Liver (tissue), 3 donors: Measurements from ENCODE around the gene CEP131.

Experiments
- EGR1 ChIP-seq, 2 donors: IDR thresholded peaks; 2 replicates each; pipeline ENCODE4 v1.6.1; 2016 to 2018; ENCODE audit warnings: antibody characterized with exemption in 2 of 2, low read depth in 2 of 2
- FOXA1 ChIP-seq: IDR thresholded peaks from 2 replicates; pipeline ENCODE4 v1.6.1; 2016; ENCODE audit warnings: antibody characterized with exemption
- GABPA ChIP-seq, 2 donors: IDR thresholded peaks in 1 of 2; conservative IDR thresholded peaks in 1 of 2; 2 replicates each; pipeline ENCODE4 v1.6.1; 2016; ENCODE audit warnings: antibody characterized with exemption in 2 of 2, mild to moderate bottlenecking in 1 of 2, moderate library complexity in 1 of 2
- HNF4A ChIP-seq, 2 donors: conservative IDR thresholded peaks; 2 replicates each; pipeline ENCODE4 v1.6.1; 2016; ENCODE audit warnings: antibody characterized with exemption in 2 of 2, mild to moderate bottlenecking in 2 of 2
- JUND ChIP-seq, 2 donors: IDR thresholded peaks; 2 replicates each; pipeline ENCODE4 v1.6.1; 2016; ENCODE audit warnings: antibody characterized with exemption in 2 of 2
- NR2F2 ChIP-seq: IDR thresholded peaks from 2 replicates; pipeline ENCODE4 v1.6.1; 2016; ENCODE audit warnings: antibody characterized with exemption
- RAD21 ChIP-seq, 2 donors: IDR thresholded peaks; 2 replicates each; pipeline ENCODE4 v1.6.1; 2016; ENCODE audit warnings: antibody characterized with exemption in 2 of 2, mild to moderate bottlenecking in 2 of 2
- SP1 ChIP-seq: IDR thresholded peaks from 2 replicates; pipeline ENCODE4 v1.6.1; 2018; ENCODE audit warnings: antibody characterized with exemption, mild to moderate bottlenecking
- TAF1 ChIP-seq: conservative IDR thresholded peaks from 2 replicates; pipeline ENCODE4 v1.6.1; 2016; ENCODE audit warnings: antibody characterized with exemption, mild to moderate bottlenecking
- TF ChIP-seq, protein P1 (sequence below): fragments of 150-350 bp; IDR thresholded peaks from 2 replicates; pipeline ENCODE4 v1.5.1; 2017; ENCODE audit warnings: improper control_type of control experiment, low read depth, low read length; ENCODE audit not compliant: missing input control
- TF ChIP-seq, protein P2 (sequence below): IDR thresholded peaks from 2 replicates; pipeline ENCODE4 v1.6.1; 2016; ENCODE audit warnings: antibody characterized with exemption, mild to moderate bottlenecking
- TF ChIP-seq, protein P3 (sequence below): IDR thresholded peaks from 2 replicates; pipeline ENCODE4 v1.6.1; 2016; ENCODE audit warnings: antibody characterized with exemption
- TF ChIP-seq, protein P4 (sequence below): IDR thresholded peaks from 2 replicates; pipeline ENCODE4 v1.6.1; 2016; ENCODE audit warnings: antibody characterized with exemption
- TF ChIP-seq, protein P5 (sequence below): IDR thresholded peaks from 2 replicates; pipeline ENCODE4 v1.6.1; 2016; ENCODE audit warnings: antibody characterized with exemption
- donor health status: healthy.
- donor health status: healthy.

DNA sequence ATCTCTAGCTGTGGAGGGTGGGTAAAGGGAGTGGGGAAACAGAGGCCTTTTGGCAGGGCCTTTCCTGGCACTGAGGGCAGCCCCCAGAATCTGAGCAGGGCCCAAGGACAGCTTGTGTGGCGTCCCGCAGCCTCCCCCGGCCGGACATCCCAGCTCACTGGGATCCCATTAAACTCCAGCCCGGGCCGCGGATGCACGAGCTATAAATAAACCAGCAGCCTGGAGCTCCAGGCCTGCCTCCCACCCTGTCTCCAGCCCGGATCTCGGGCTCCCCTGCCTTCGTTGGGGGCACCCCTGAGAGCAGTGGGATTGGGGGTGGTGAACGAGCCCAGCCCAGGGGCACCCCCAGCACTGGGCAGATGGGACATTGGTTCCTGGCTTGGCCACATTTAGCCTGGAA lies 42.9 kb downstream of the CEP131 start:
- TF ChIP-seq, protein P1, sequence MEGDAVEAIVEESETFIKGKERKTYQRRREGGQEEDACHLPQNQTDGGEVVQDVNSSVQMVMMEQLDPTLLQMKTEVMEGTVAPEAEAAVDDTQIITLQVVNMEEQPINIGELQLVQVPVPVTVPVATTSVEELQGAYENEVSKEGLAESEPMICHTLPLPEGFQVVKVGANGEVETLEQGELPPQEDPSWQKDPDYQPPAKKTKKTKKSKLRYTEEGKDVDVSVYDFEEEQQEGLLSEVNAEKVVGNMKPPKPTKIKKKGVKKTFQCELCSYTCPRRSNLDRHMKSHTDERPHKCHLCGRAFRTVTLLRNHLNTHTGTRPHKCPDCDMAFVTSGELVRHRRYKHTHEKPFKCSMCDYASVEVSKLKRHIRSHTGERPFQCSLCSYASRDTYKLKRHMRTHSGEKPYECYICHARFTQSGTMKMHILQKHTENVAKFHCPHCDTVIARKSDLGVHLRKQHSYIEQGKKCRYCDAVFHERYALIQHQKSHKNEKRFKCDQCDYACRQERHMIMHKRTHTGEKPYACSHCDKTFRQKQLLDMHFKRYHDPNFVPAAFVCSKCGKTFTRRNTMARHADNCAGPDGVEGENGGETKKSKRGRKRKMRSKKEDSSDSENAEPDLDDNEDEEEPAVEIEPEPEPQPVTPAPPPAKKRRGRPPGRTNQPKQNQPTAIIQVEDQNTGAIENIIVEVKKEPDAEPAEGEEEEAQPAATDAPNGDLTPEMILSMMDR = no peak
- TF ChIP-seq SP1 (no peak), TAF1 (no peak), NR2F2 (no peak), JUND (IDR thresholded peaks at IDR 0.05) (no peak), EGR1 (IDR thresholded peaks at IDR 0.05; ENCODE audit: low read depth in 2 of 2) (no peak), RAD21 (IDR thresholded peaks at IDR 0.05) (no peak), FOXA1 (no peak), HNF4A (conservative IDR thresholded peaks at IDR 0.05) (no peak), GABPA (IDR thresholded peaks at IDR 0.05 in 1 of 2, conservative IDR thresholded peaks at IDR 0.05 in 1 of 2) (no peak)
- TF ChIP-seq, protein P2, sequence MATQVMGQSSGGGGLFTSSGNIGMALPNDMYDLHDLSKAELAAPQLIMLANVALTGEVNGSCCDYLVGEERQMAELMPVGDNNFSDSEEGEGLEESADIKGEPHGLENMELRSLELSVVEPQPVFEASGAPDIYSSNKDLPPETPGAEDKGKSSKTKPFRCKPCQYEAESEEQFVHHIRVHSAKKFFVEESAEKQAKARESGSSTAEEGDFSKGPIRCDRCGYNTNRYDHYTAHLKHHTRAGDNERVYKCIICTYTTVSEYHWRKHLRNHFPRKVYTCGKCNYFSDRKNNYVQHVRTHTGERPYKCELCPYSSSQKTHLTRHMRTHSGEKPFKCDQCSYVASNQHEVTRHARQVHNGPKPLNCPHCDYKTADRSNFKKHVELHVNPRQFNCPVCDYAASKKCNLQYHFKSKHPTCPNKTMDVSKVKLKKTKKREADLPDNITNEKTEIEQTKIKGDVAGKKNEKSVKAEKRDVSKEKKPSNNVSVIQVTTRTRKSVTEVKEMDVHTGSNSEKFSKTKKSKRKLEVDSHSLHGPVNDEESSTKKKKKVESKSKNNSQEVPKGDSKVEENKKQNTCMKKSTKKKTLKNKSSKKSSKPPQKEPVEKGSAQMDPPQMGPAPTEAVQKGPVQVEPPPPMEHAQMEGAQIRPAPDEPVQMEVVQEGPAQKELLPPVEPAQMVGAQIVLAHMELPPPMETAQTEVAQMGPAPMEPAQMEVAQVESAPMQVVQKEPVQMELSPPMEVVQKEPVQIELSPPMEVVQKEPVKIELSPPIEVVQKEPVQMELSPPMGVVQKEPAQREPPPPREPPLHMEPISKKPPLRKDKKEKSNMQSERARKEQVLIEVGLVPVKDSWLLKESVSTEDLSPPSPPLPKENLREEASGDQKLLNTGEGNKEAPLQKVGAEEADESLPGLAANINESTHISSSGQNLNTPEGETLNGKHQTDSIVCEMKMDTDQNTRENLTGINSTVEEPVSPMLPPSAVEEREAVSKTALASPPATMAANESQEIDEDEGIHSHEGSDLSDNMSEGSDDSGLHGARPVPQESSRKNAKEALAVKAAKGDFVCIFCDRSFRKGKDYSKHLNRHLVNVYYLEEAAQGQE = no peak
- TF ChIP-seq, protein P3, sequence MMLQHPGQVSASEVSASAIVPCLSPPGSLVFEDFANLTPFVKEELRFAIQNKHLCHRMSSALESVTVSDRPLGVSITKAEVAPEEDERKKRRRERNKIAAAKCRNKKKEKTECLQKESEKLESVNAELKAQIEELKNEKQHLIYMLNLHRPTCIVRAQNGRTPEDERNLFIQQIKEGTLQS = no peak
- TF ChIP-seq, protein P4, sequence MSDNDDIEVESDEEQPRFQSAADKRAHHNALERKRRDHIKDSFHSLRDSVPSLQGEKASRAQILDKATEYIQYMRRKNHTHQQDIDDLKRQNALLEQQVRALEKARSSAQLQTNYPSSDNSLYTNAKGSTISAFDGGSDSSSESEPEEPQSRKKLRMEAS = no peak
- TF ChIP-seq, protein P5, sequence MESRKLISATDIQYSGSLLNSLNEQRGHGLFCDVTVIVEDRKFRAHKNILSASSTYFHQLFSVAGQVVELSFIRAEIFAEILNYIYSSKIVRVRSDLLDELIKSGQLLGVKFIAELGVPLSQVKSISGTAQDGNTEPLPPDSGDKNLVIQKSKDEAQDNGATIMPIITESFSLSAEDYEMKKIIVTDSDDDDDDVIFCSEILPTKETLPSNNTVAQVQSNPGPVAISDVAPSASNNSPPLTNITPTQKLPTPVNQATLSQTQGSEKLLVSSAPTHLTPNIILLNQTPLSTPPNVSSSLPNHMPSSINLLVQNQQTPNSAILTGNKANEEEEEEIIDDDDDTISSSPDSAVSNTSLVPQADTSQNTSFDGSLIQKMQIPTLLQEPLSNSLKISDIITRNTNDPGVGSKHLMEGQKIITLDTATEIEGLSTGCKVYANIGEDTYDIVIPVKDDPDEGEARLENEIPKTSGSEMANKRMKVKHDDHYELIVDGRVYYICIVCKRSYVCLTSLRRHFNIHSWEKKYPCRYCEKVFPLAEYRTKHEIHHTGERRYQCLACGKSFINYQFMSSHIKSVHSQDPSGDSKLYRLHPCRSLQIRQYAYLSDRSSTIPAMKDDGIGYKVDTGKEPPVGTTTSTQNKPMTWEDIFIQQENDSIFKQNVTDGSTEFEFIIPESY = no peak
